CD8-positive, alpha-beta memory T cell (primary cell): ENCODE results near the gene MCM3AP. TPM values are rescaled to one million over a fixed set of nuclear protein-coding genes. Genes with fewer than 3 reads are reported as not detected.

ENCODE experiments used
- CTCF ChIA-PET: fragments of 350-600 bp; sonication (Branson Sonifier 250); formaldehyde crosslinking; loops from one replicate; lab custom pipeline; 2021; ENCODE audit warnings: antibody characterized with exemption; lab: Charles Lee
- POLR2A ChIA-PET: fragments of 350-600 bp; sonication (Branson Sonifier 250); formaldehyde crosslinking; loops from one replicate; lab custom pipeline; 2021; ENCODE audit warnings: antibody characterized with exemption; lab: Charles Lee
- DNase-seq, 5 donors: peaks; one replicate each; pipeline versions ENCODE4 v3.0.0 to v3.0.0-alpha.2; 2020 to 2022; ENCODE audit warnings: mixed read lengths in 1 of 5
- H3K27ac ChIP-seq: one replicate; pipeline ENCODE4 v1.7.0; 2013; ENCODE audit warnings: low read depth, mild to moderate bottlenecking, low read length, moderate library complexity
- H3K27me3 ChIP-seq: 2 replicates; pipeline ENCODE4 v1.7.0; 2013; ENCODE audit warnings: low read length, mild to moderate bottlenecking; ENCODE audit not compliant: insufficient read depth, poor library complexity, severe bottlenecking
- H3K36me3 ChIP-seq: 2 replicates; pipeline ENCODE4 v1.7.0; 2013; ENCODE audit warnings: mild to moderate bottlenecking, low read length, moderate library complexity; ENCODE audit not compliant: insufficient read depth
- H3K4me1 ChIP-seq: 2 replicates; pipeline ENCODE4 v1.7.0; 2013; ENCODE audit warnings: mild to moderate bottlenecking, low read length, moderate library complexity; ENCODE audit not compliant: insufficient read depth
- H3K4me3 ChIP-seq: 2 replicates; pipeline ENCODE4 v1.7.0; 2013; ENCODE audit warnings: mild to moderate bottlenecking, low read length
- H3K9me3 ChIP-seq: 2 replicates; pipeline ENCODE4 v1.7.0; 2013; ENCODE audit warnings: mild to moderate bottlenecking, low read length
- H3K27ac Mint-ChIP-seq, 8 donors: one replicate each; pipeline ENCODE4 v1.8.0; 2020 to 2021; ENCODE audit warnings: mixed read lengths in 8 of 8, mild to moderate bottlenecking in 6 of 8, inconsistent platforms in 3 of 8, moderate library complexity in 3 of 8
- H3K27me3 Mint-ChIP-seq, 2 donors: one replicate each; pipeline ENCODE4 v1.8.0; 2020 to 2021; ENCODE audit warnings: mixed read lengths in 2 of 2, mild to moderate bottlenecking in 1 of 2, moderate library complexity in 1 of 2
- H3K36me3 Mint-ChIP-seq, 3 donors: one replicate each; pipeline ENCODE4 v1.8.0; 2020 to 2021; ENCODE audit warnings: mixed read lengths in 3 of 3, inconsistent platforms in 1 of 3, mild to moderate bottlenecking in 1 of 3
- H3K4me1 Mint-ChIP-seq, 3 donors: one replicate each; pipeline ENCODE4 v1.8.0; 2020 to 2021; ENCODE audit warnings: mixed read lengths in 3 of 3, inconsistent platforms in 1 of 3, mild to moderate bottlenecking in 1 of 3
- H3K4me3 Mint-ChIP-seq, 7 donors: one replicate each; pipeline ENCODE4 v1.8.0; 2020 to 2021; ENCODE audit warnings: mixed read lengths in 7 of 7, mild to moderate bottlenecking in 6 of 7, moderate library complexity in 4 of 7, inconsistent platforms in 2 of 7
- H3K9me3 Mint-ChIP-seq, 5 donors: one replicate each; pipeline ENCODE4 v1.8.0; 2020 to 2022; ENCODE audit warnings: mixed read lengths in 5 of 5, mild to moderate bottlenecking in 3 of 5, moderate library complexity in 2 of 5, inconsistent platforms in 1 of 5
- polyA plus RNA-seq: library from polyadenylated mRNA; unstranded; fragments of 300-500 nt; fragmentation: Illumina TruSeq; gene quantifications from one replicate; pipeline ENCODE4 v1.2.3, GENCODE V29; 2021
- total RNA-seq, 2 experiments: library from RNA; stranded (reverse); gene quantifications; one replicate each; pipeline ENCODE4 v1.2.3, GENCODE V29; 2021

Gene MCM3AP
- total and polyA plus RNA-seq, 3 experiments from 2014 or later: 56.7 to 133 (median 131) TPM

DNA sequence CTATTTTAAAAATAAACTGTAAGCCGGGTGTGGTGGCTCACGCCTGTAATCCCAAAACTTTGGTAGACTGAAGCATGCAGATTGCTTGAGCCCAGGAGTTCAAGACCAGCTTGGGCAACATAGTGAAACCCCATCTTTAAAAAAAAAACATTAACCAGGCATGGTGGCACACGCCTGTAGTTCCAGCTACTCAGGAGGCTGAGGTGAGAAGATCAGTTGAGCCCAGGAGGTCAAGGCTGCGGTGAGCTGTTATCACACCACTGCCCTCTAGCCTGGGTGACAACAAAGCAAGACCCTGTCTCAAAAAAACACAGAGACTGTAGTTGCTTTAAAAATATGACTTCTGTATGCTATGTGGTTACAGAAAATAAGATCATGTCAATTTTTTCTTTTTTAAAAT lies 32.6 kb downstream of the MCM3AP start:
- Histone ChIP-seq H3K4me3 (no peak overlapping the region), H3K4me1 (peaks cover 32% of the 10 kb centered on the region), H3K27me3 (no peaks in the 10 kb centered on the region), H3K9me3 (no peaks in the 10 kb centered on the region), H3K36me3 (peaks cover 64% of the 10 kb centered on the region), H3K27ac (no peak overlapping the region)
- peaks cover 30 to 38% (median 34%) of the 10 kb centered on the region in 3 donors for H3K4me1 Mint-ChIP-seq
- H3K9me3 Mint-ChIP-seq: no peaks in the 10 kb centered on the region
- POLR2A ChIA-PET: no interaction called here
- H3K36me3 Mint-ChIP-seq: peaks cover 17 to 94% (median 29%) of the 10 kb centered on the region in 3 donors
- H3K4me3 Mint-ChIP-seq: no peak overlapping the region
- CTCF ChIA-PET: interaction anchor here (1.2 kb wide), 1 partner anchor 17 kb away, joined by 3 read pairs; no protein-coding TSS in a partner anchor
- H3K27me3 Mint-ChIP-seq: no peaks in the 10 kb centered on the region
- DNase-seq: no peak
- peak overlapping the region in 3 of 8 donors; percentile 36 to 92 (median 71) for H3K27ac Mint-ChIP-seq

DNA sequence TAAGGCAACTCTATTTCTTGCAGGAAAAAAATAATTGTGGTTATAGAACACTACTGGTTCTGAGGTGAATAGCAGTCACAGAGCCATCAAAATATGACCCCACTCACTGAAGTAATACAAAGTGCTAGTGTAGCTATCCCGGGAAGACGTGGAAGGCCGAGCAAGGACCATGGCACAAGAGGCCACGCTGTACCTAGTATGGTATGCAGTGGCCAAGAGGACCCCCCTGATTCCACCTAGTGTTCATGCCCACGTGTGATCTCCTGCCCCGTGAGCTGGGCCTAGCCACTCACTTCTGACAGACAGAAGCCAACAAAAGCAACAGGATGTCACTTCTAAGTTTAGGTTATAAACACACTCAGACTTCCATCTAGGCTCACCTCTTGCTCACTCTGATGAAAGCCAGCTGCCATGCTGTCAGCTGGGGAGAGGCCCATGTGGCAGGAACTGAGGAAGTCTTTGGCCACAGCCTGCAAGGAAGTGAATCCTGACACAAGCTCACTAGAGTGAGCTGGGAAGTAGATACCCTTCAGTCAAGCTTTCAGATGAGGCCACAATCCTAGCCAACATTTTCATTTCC lies 35.2 kb downstream of the MCM3AP start:
- H3K4me3 Mint-ChIP-seq: peak overlapping the region in 2 of 7 donors; percentile 4 to 11
- ChIA-PET CTCF (no interaction called here), POLR2A (no interaction called here)
- peaks cover 64% of the 10 kb centered on the region for H3K36me3 ChIP-seq
- H3K27ac Mint-ChIP-seq: peak overlapping the region in 5 of 8 donors; percentile 56 to 81 (median 79)
- H3K4me1 Mint-ChIP-seq: peaks cover 30 to 38% (median 34%) of the 10 kb centered on the region in 3 donors
- no peaks in the 10 kb centered on the region for H3K9me3 ChIP-seq
- H3K36me3 Mint-ChIP-seq: peaks cover 26 to 91% (median 31%) of the 10 kb centered on the region in 3 donors
- DNase-seq: no peak
- no peaks in the 10 kb centered on the region for H3K9me3 Mint-ChIP-seq
- H3K4me1 ChIP-seq: peaks cover 32% of the 10 kb centered on the region
- H3K27me3 ChIP-seq: no peaks in the 10 kb centered on the region
- no peaks in the 10 kb centered on the region for H3K27me3 Mint-ChIP-seq
- H3K27ac ChIP-seq: no peak overlapping the region
- H3K4me3 ChIP-seq: no peak overlapping the region

DNA sequence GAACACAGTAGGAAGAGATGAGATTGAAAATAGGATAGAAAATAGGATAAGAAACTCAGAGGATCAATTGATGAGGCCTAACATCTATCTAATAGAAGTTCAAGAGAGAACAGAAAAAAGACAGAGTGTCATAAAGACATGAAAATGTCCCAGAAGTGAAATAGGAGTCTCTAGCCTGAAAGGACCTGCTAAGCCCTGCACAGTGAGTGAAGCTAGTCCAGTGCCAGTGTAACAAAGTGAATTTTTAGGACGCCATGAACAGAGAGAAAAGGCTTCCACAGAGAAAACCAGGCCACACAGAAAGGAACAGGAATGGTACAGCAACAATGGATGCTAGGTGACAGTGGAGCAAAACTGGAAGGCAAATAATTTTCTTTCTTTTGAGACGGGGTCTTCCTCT lies 36.6 kb downstream of the MCM3AP start:
- Mint-ChIP-seq H3K4me1 (peaks cover 20 to 27% (median 21%) of the 10 kb centered on the region in 3 donors), H3K27me3 (no peaks in the 10 kb centered on the region), H3K9me3 (no peaks in the 10 kb centered on the region), H3K36me3 (peaks cover 21 to 90% (median 24%) of the 10 kb centered on the region in 3 donors), H3K27ac (peak overlapping the region in 4 of 8 donors; percentile 8 to 81 (median 47)), H3K4me3 (no peak overlapping the region)
- POLR2A ChIA-PET: no interaction called here
- Histone ChIP-seq H3K36me3 (peaks cover 67% of the 10 kb centered on the region), H3K9me3 (no peaks in the 10 kb centered on the region), H3K27me3 (no peaks in the 10 kb centered on the region), H3K4me1 (peaks cover 23% of the 10 kb centered on the region), H3K27ac (no peak overlapping the region), H3K4me3 (no peak overlapping the region)
- CTCF ChIA-PET: no interaction called here
- DNase-seq: no peak

DNA sequence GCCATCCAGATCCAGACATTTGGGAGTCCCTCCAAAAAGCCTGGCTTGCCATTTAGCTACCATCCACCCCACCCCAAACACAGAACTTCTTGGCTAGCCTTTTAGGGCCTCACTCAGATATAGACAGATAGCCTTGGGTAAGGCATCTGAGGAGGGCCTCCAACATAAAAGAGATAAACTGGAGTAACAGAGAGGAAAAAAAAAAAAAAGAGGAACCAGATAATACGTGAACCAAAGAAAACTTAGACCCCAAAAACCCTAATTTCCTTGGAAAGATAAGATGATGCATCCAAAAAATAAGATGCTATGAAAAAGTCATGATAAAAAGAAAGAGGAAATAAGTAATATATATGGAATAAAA lies 37.0 kb downstream of the MCM3AP start:
- Mint-ChIP-seq H3K27ac (peak overlapping the region in 2 of 8 donors; percentile 16 to 50), H3K4me1 (peaks cover 16 to 23% (median 17%) of the 10 kb centered on the region in 3 donors), H3K27me3 (no peaks in the 10 kb centered on the region), H3K9me3 (no peaks in the 10 kb centered on the region), H3K36me3 (peaks cover 17 to 90% (median 20%) of the 10 kb centered on the region in 3 donors), H3K4me3 (no peak overlapping the region)
- Histone ChIP-seq H3K9me3 (no peaks in the 10 kb centered on the region), H3K27me3 (no peaks in the 10 kb centered on the region), H3K4me1 (peaks cover 19% of the 10 kb centered on the region), H3K36me3 (peaks cover 69% of the 10 kb centered on the region), H3K4me3 (no peak overlapping the region), H3K27ac (no peak overlapping the region)
- DNase-seq: no peak
- ChIA-PET CTCF (no interaction called here), POLR2A (no interaction called here)

DNA sequence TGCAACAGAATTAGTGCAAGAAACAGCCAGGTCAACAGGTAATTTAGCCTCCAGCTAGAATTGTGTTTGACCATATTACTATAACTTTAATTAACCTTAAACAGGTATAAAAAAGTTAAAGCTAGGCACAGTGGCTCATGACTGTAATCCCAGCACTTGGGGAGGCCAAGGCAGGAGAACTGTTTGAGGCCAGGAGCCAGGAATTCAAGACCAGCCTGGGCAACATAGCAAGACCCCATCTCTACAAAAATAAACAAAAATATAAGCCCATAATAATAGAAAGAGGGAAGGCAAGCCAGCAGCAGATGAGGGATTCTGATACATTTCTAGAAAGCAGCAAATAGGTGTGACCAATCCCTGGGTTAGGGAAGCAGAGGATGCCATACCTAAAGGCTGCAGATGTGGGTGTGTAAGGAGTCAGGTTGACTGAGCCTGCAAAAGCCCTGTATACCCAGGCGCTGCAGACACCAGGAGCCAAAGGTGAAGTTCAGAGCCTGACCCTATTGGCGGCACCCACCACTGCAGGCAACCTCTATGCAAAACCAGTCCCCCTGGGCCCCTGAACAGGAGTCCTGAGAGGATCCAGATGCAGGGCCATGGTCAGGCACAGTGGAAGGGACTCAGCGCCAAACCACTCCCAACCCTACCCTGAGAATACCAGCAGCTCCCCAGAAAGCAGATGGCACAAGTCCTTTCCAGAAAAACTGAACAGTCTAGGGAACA lies 37.6 kb downstream of the MCM3AP start:
- Mint-ChIP-seq H3K4me1 (peaks cover 13 to 19% (median 14%) of the 10 kb centered on the region in 3 donors), H3K4me3 (no peak overlapping the region), H3K27ac (no peak overlapping the region), H3K36me3 (peaks cover 16 to 90% (median 18%) of the 10 kb centered on the region in 3 donors), H3K27me3 (no peaks in the 10 kb centered on the region), H3K9me3 (no peaks in the 10 kb centered on the region)
- ChIA-PET CTCF (interaction anchor here (1.0 kb wide), 1 partner anchor 104 kb away, joined by 3 read pairs; no protein-coding TSS in a partner anchor), POLR2A (no interaction called here)
- Histone ChIP-seq H3K9me3 (no peaks in the 10 kb centered on the region), H3K27ac (no peak overlapping the region), H3K4me1 (peaks cover 14% of the 10 kb centered on the region), H3K4me3 (no peak overlapping the region), H3K36me3 (peaks cover 71% of the 10 kb centered on the region), H3K27me3 (no peaks in the 10 kb centered on the region)
- DNase-seq: no peak

DNA sequence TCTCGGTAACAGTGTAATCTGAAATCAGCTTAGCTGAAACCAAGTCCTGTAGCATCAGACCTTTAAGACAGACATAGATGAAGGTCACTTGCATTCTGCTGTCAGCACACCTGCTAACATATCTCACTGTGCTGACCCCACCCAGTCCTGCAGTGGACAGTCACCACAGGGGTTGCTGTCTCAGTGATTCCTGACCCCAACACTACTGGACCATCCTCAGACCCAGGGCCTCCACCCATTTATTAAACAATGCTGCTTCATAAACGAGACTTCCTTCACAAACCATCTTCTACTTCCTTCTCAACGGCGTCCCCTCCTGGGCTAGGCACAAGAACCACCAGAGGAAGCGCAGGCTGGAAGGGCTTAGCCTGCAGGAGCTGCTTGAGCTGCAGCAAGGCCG lies 39.1 kb downstream of the MCM3AP start:
- H3K4me1 Mint-ChIP-seq: peaks cover 10 to 19% (median 12%) of the 10 kb centered on the region in 3 donors
- H3K27me3 ChIP-seq: no peaks in the 10 kb centered on the region
- H3K9me3 Mint-ChIP-seq: no peaks in the 10 kb centered on the region
- H3K27ac Mint-ChIP-seq: peak overlapping the region in 1 of 8 donors; percentile 22
- no peak overlapping the region for H3K4me3 Mint-ChIP-seq
- H3K4me1 ChIP-seq: peaks cover 11% of the 10 kb centered on the region
- peaks cover 19 to 92% (median 20%) of the 10 kb centered on the region in 3 donors for H3K36me3 Mint-ChIP-seq
- H3K27me3 Mint-ChIP-seq: no peaks in the 10 kb centered on the region
- ChIA-PET CTCF (no interaction called here), POLR2A (no interaction called here)
- no peaks in the 10 kb centered on the region for H3K9me3 ChIP-seq
- DNase-seq: no peak
- H3K36me3 ChIP-seq: peaks cover 86% of the 10 kb centered on the region
- H3K4me3 ChIP-seq: no peak overlapping the region
- H3K27ac ChIP-seq: no peak overlapping the region

DNA sequence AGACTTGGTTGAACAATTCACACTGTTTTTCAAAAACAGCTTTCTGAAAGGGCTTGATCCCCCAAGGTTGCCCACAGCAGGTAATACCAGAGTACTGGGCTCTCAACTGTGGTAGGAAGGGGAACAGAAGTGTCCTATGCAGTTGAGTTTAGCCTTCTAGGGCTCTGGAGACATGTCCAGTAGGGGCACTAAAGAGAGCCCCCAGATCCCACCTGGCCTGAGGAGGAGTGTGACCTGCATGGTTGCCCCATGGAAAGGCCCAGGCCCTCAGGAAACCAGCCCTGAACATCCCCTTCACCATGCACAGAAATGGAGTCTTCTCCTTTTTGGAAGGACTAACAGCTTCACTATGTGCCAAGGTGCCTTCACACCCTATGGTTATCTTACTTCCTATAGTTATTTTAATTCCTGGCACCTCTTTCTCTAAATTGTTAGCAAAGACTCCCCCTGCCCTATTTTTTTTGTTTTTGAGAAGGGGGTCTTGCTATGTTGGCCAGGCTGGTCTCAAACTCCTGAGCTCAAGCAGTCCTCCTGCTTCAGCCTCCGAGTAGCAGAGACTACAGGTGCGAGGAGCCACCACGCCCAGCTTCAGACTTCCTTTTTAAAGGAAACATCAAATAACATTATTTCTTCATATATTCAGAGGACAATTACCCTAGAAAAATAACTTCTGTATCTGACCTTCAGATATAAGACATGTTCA lies 40.0 kb downstream of the MCM3AP start:
- Mint-ChIP-seq H3K36me3 (peaks cover 19 to 92% (median 20%) of the 10 kb centered on the region in 3 donors), H3K27ac (no peak overlapping the region), H3K4me3 (no peak overlapping the region), H3K27me3 (no peaks in the 10 kb centered on the region), H3K4me1 (peaks cover 4 to 11% (median 6%) of the 10 kb centered on the region in 3 donors), H3K9me3 (no peaks in the 10 kb centered on the region)
- CTCF ChIA-PET: no interaction called here
- POLR2A ChIA-PET: no interaction called here
- no peaks in the 10 kb centered on the region for H3K27me3 ChIP-seq
- no peak overlapping the region for H3K4me3 ChIP-seq
- peaks cover 3% of the 10 kb centered on the region for H3K4me1 ChIP-seq
- H3K27ac ChIP-seq: no peak overlapping the region
- no peaks in the 10 kb centered on the region for H3K9me3 ChIP-seq
- no peak for DNase-seq
- peaks cover 82% of the 10 kb centered on the region for H3K36me3 ChIP-seq
